Hematopoietic multipotent progenitor cell treated with erythropoietin and hydrocortisone succinate and interleukin-3 and kit ligand, for 6 days (in vitro differentiated cells): ENCODE measurements around the gene ADAMTS2.

Source experiments
- DNase-seq: peaks from one replicate; pipeline ENCODE4 v3.0.0-alpha.2; 2015

The ADAMTS2 gene

DNA sequence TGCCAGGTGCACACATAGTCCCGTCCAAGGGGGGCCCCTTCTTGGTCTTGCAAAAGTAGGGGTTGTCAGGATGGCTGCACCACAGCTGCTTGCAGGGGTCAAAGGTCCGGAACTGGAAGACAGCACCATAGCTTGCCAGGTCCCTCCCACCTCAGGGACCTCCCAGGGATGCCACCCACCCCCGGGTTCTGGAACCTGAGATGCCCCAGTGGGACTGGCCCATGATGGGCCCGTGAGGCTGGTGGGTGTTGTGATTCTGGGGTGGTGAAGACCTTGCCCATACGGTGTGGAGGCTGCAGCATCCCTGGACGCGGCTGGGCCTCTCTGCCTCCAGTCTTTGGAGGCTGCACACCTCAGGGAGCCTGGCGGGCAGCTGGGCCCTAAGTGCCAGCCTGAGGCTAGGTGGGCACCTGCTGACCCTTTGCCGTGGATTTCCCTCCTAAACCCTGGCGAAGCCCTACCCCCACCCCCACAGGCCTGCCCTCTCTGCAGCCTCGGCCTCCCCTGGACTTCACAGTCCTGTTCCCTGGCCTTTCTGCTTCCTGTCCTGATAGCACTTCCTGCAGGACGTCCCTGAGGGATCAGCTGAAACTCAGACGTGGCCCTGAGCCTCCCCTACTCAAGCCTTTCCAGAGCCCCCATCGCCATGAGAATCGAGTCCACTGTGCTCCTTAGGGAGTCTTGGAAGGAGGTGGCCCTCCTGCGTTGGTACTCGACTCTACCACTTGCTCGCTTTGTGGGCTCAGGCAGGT lies 192.9 kb downstream of the ADAMTS2 start:
- no peak for DNase-seq

DNA sequence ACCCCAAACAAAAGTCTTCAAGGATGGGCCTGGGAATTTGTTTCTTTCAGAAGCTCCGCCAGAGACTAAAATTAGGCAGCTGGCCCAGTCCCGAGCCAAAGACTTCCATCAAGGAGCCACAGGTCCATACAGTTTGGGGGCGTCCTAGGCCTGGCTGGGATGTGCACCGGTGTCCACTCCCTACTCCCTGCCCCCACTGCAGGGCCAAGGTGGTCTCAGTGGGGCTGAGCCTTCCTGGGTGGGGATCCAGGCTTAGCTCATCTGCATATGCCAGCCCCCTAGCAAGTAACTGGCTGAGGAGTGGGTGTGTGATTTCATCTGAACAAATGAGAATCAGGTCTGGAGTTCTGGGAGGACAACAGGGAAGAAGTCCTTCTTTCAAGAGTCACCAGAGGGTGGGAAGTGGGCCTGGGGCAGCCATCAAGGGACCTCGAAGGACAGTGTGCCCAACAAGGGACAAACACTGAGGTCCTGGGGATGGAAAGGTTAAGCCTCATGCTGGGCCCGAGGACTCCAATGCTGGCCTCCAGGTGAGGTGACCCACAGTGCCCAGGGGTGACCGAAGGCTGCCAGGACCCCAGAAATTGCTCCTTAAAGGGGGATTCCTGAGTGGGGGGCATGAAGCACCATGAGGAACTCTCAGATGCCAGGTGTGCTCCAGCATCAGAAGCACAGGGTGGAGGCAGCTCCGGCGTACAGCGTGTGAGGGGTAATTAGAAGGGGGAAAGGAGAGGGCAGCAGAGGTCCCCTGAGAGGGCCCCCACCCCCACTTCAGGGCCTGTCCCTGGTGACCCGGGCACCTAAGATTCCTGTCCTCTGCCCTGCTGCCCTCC lies 193.8 kb downstream of the ADAMTS2 start:
- DNase-seq, result no peak

DNA sequence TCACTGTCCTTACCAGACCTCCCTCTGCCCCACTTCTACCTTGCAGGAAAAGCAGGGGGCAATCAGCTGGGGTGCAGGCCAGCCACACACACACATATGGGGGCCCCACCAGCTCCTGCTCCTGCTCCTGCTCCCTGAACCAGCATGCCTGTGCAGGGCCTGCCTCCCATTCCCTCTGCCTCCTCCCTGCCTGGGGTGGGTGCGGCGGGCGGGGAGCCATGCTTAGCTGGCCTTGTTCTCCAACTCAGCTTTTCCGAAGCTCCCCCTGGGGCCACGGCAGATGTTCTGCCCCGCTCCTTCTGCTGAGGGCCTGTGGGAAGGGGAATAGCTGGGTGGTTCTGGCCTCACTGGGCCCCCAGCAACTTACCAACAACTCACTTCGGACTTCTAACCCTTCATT lies 195.2 kb downstream of the ADAMTS2 start:
- DNase-seq, result no peak

DNA sequence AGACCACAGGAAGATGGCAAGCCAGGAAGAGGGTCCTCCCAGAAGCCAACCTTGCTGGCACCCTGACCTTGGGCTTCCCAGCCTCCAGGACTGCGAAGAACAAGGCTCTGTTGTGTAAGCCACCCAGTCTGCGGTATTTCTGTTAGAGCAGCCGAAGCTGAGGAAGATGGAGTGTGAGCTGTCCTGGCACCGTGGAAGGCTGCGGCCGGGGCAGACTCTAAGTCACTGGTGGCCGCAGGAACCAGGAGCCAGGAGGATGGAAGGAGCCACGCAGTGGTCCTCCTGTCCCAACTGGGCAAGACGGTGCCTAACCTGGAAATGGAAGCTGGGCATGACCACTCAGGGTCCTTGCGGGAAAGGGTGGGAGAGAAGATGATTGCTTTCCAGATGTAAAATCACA lies 196.0 kb downstream of the ADAMTS2 start:
- no peak for DNase-seq

- DNase-seq, result no peak
Observed at GRCh38 chr5:179148703-179149170, 196.5 kb downstream of the ADAMTS2 start.

GRCh38 chr5:179147991-179148702 lies 197.1 kb downstream of the ADAMTS2 start:
- DNase-seq, result no peak

- DNase-seq, result no peak
Observed at GRCh38 chr5:179146277-179146676, 199.0 kb downstream of the ADAMTS2 start.

DNA sequence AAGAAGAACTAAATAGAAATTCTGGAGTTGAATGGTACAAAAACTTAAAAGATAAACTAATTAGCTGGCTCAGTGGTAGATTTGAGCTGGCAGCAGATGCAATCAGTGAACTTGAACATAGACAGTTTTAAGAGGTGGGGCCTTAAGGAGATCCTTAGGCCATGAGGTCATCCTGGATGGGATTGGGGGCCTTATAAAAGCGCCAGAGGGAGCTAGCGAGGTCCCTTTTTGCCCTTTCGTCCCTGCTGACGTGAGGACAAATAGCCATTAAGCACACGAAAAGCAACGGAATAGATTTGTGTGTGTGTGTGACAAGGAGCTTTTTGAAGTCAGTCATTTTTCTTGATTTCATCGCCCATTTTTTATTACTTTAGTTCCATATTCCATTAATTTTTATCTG lies 201.8 kb downstream of the ADAMTS2 start:
- DNase-seq, result no peak

- no peak for DNase-seq
Observed at GRCh38 chr5:179142434-179143198, 202.6 kb downstream of the ADAMTS2 start.

GRCh38 chr5:179141867-179142266 lies 203.4 kb downstream of the ADAMTS2 start:
- no peak for DNase-seq

- DNase-seq, result no peak
Observed at GRCh38 chr5:179140293-179140692, 205.0 kb downstream of the ADAMTS2 start.

DNA sequence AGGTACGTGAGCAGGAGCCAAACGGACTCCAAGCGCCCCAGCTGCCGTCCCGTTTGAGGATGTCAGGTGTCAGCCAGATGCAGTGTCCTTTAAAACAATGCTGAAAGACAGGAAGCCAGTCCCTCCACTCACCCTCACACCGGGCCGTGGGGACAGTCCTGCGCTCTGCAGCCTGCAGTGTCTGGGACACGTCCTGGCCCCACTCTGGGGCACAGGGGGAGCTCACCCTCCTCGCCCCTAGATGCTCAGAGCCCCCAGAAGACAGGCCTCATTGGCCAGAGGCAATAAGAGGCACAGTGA lies 205.4 kb downstream of the ADAMTS2 start:
- no peak for DNase-seq

GRCh38 chr5:179139111-179139935 lies 205.9 kb downstream of the ADAMTS2 start:
- DNase-seq, result no peak

GRCh38 chr5:179138568-179138925 lies 206.7 kb downstream of the ADAMTS2 start:
- DNase-seq, result no peak

- DNase-seq, result no peak
Observed at GRCh38 chr5:179137643-179138567, 207.4 kb downstream of the ADAMTS2 start.

DNA sequence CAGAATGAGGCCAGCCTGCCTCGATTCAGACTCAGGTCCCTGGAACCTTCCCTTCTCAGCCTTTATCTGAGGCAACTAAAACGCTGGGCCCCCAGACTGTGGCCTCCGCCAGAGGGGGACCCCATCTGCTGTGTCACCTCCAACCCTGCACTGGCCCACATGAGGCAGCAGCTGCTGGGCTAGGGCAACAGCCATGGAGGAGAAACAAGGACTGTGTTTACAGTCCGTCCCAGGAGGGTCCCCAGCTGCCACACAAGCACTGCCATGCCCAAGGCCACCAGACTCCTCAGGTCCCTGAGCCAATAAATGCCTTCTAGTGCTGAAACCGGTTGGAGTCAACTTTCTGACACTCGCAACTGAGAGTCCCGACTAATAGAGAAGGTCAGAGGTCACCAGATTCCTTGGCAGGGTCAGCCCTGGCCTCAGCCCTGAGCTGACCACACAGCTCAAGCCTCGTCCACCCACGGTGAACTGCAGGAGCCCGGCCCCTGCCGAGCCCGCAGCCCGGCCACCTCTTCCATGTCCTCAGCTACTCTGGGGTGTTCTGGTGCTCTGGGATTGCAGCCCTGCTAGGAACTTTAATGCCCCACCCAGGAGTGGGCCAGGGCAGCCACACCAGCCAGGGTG lies 208.1 kb downstream of the ADAMTS2 start:
- no peak for DNase-seq

DNA sequence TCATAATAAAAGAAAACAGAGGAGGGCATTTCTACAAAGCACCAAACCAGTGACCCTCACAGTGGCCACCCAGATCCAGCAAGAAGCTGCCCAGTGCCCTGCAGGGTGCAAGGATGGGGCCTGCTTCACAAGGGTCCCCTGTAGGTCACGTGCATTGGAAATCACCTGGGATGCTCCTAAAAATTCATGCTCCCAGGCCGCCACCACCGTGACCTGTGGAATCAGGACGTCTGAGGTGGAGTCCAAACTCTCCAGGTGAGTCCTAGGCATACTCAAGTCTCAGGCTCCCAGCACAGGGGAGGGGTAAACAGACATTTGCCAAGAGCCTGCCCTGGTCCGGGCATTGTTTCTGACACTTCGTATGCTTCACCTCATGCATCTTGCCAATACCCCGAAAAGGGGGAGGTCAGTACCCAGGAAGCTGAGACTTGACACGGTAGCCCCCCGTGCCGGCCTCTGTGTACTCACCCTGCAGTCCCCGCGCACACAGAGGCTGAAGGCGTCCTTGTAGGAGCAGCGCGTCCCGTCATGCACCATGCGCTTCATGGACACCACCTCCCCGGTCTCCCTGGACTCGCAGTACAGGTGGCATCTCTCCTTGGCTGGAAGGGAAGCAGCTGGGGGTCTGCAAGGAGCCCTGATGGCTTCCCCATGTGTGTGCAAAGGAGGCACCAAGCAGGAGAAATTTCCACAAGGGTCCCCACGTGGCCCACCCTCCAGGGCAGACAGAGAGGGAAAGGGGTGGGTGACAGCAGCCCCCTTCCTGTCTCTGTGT lies 209.6 kb downstream of the ADAMTS2 start:
- DNase-seq, result no peak

DNA sequence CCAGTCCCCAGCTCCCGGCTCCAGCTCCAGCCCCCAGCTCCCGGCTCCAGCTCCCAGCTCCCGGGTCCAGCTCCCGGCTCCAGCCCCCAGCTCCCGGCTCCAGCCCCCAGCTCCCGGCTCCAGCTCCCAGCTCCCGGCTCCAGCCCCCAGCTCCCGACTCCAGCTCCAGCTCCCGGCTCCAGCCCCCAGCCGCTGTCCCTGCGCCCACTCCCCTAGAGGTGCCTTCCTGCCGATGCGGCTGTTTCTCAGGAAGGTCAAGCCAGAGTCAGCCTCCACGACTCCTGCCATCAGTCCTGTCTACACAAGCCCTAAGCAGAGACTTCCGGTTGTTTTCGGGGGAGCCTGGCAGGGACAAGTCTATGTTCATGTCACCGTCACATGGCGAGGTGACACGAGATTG lies 210.3 kb downstream of the ADAMTS2 start:
- no peak for DNase-seq

DNA sequence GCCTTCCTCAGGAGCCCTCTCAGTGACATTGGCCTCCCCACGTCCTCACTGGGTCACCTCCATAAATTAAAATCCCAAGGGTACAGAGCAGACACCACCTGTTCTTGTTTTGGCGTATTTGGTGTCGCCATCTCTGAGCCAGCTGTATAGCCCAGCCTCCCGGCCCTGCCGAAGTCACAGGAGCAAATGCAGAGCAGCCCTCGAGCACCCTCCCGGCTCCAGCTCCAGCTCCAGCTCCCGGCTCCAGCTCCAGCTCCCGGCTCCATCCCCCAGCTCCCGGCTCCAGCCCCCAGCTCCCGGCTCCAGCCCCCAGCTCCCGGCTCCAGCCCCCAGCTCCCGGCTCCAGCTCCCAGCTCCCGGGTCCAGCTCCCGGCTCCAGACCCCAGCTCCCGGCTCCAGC lies 210.8 kb downstream of the ADAMTS2 start:
- DNase-seq, result no peak
